SU-DHL-6 (cell line): ENCODE data around the gene CNTN5.

Experiments used
- CTCF ChIP-seq: fragments of 200-600 bp; sonication (generic); IDR thresholded peaks from one replicate; pipeline ENCODE4 v1.5.1; 2017; ENCODE audit warnings: antibody characterized with exemption, mild to moderate bottlenecking, low read length, moderate library complexity; ENCODE audit not compliant: insufficient read depth, poor library complexity, severe bottlenecking
- EZH2phosphoT487 ChIP-seq: fragments of 200-600 bp; sonication (generic), shearing (Covaris generic); conservative IDR thresholded peaks from 2 replicates; pipeline ENCODE4 v1.6.1; 2018; ENCODE audit warnings: mild to moderate bottlenecking, antibody characterized with exemption, low read length, moderate library complexity, mixed read lengths

GRCh38 chr11:100308202-100308601 is 1287.5 kb downstream of the CNTN5 start:
- TF ChIP-seq CTCF (no peak), EZH2phosphoT487 (no peak)
